ENCODE measurements around the gene PLD5.

PLD5 gene

DNA sequence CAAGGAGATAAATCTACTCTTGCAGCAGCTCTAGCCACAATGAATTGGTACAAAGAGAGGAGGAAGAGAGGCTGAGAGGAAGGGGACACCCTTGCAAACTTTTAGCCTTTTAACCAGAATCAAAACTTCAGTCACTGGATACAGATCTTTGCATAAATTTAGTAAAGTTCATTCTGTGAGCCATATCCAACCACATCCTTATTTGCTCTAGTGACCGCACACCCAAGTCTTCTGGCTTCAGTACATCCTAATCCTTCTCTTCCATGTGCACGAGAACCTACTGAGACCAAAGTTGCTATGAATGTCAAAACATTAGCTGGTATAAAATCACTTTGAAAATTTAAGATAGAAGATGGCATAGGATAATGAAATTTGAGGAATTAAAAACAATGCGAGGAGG, 21.9 kb upstream of the PLD5 start:
- no peak overlapping the region for H3K9ac ChIP-seq
- H3K27me3 ChIP-seq (ENCODE audit: insufficient read depth, low read depth) = no peaks in the 10 kb centered on the region
- H3K4me3 ChIP-seq (IDR thresholded peaks at IDR 0.05; ENCODE audit: insufficient read depth, low read depth, low read length) = no peak overlapping the region
- no peaks in the 10 kb centered on the region; the same call in 1 of the 2 replicates for H3K36me3 ChIP-seq (ENCODE audit: insufficient read depth)
- H3K4me2 ChIP-seq = no peak overlapping the region
- H3K79me2 ChIP-seq (ENCODE audit: insufficient read depth, low read depth) = no peaks in the 10 kb centered on the region
- TF ChIP-seq, protein P1, sequence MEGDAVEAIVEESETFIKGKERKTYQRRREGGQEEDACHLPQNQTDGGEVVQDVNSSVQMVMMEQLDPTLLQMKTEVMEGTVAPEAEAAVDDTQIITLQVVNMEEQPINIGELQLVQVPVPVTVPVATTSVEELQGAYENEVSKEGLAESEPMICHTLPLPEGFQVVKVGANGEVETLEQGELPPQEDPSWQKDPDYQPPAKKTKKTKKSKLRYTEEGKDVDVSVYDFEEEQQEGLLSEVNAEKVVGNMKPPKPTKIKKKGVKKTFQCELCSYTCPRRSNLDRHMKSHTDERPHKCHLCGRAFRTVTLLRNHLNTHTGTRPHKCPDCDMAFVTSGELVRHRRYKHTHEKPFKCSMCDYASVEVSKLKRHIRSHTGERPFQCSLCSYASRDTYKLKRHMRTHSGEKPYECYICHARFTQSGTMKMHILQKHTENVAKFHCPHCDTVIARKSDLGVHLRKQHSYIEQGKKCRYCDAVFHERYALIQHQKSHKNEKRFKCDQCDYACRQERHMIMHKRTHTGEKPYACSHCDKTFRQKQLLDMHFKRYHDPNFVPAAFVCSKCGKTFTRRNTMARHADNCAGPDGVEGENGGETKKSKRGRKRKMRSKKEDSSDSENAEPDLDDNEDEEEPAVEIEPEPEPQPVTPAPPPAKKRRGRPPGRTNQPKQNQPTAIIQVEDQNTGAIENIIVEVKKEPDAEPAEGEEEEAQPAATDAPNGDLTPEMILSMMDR (conservative IDR thresholded peaks at IDR 0.05; ENCODE audit: low read depth, low read length) = no peak
- no peaks in the 10 kb centered on the region for H3K4me1 ChIP-seq (ENCODE audit: low read depth, poor library complexity, severe bottlenecking)
- no peak overlapping the region for H3K27ac ChIP-seq
- no peak overlapping the region for H2AFZ ChIP-seq (ENCODE audit: low read depth)
- H4K20me1 ChIP-seq (ENCODE audit: insufficient read depth) = no peaks in the 10 kb centered on the region

GRCh38 chr1:242544071-242544470, 19.6 kb upstream of the PLD5 start:
- Histone ChIP-seq H3K27ac (no peak overlapping the region), H3K4me2 (no peak overlapping the region), H2AFZ (ENCODE audit: low read depth) (no peak overlapping the region)

DNA sequence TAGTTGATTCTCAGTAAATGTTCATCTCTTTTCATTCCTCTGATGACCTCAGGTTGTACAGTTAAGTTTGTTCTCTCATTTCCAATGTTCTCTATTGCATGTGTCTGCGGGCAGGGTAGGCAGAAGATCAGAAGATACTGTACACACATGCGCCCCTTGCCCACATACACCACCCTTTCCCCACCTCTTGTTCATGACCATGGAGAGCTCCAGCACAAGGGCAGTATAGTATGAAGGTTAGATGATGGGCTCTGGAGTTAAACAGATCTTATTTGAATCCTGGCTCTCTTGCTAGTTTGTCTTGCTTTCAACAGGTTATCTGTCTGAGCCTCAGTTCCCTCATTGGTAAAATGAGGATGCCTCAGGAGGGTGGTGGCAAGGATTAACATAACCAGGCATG, 17.8 kb upstream of the PLD5 start:
- Histone ChIP-seq H3K4me2 (no peak overlapping the region), H3K4me1 (ENCODE audit: low read depth, poor library complexity, severe bottlenecking) (no peaks in the 10 kb centered on the region), H3K79me2 (ENCODE audit: insufficient read depth, low read depth) (no peaks in the 10 kb centered on the region), H3K27ac (no peak overlapping the region), H3K36me3 (ENCODE audit: insufficient read depth) (no peaks in the 10 kb centered on the region; the same call in 1 of the 2 replicates), H2AFZ (ENCODE audit: low read depth) (no peak overlapping the region), H3K27me3 (ENCODE audit: insufficient read depth, low read depth) (no peaks in the 10 kb centered on the region), H4K20me1 (ENCODE audit: insufficient read depth) (no peaks in the 10 kb centered on the region), H3K9ac (no peak overlapping the region), H3K4me3 (IDR thresholded peaks at IDR 0.05; ENCODE audit: insufficient read depth, low read depth, low read length) (no peak overlapping the region)
- TF ChIP-seq, protein P1 (conservative IDR thresholded peaks at IDR 0.05; ENCODE audit: low read depth, low read length) = no peak

More at GRCh38 chr1:242544071-242544470, 19.6 kb upstream of the PLD5 start:
- TF ChIP-seq, protein P1 (conservative IDR thresholded peaks at IDR 0.05; ENCODE audit: low read depth, low read length) = no peak
- Histone ChIP-seq H3K27me3 (ENCODE audit: insufficient read depth, low read depth) (no peaks in the 10 kb centered on the region), H3K4me1 (ENCODE audit: low read depth, poor library complexity, severe bottlenecking) (no peaks in the 10 kb centered on the region), H3K9ac (no peak overlapping the region), H3K79me2 (ENCODE audit: insufficient read depth, low read depth) (no peaks in the 10 kb centered on the region), H4K20me1 (ENCODE audit: insufficient read depth) (no peaks in the 10 kb centered on the region), H3K36me3 (ENCODE audit: insufficient read depth) (no peaks in the 10 kb centered on the region; the same call in 1 of the 2 replicates), H3K4me3 (IDR thresholded peaks at IDR 0.05; ENCODE audit: insufficient read depth, low read depth, low read length) (no peak overlapping the region)

- Histone ChIP-seq H2AFZ (ENCODE audit: low read depth) (no peak overlapping the region), H3K27me3 (ENCODE audit: insufficient read depth, low read depth) (no peaks in the 10 kb centered on the region), H3K36me3 (ENCODE audit: insufficient read depth) (no peaks in the 10 kb centered on the region), H3K4me1 (ENCODE audit: low read depth, poor library complexity, severe bottlenecking) (no peaks in the 10 kb centered on the region), H3K4me2 (no peak overlapping the region), H3K9ac (no peak overlapping the region), H3K79me2 (ENCODE audit: insufficient read depth, low read depth) (no peaks in the 10 kb centered on the region), H3K4me3 (IDR thresholded peaks at IDR 0.05; ENCODE audit: insufficient read depth, low read depth, low read length) (no peak overlapping the region), H3K27ac (no peak overlapping the region), H4K20me1 (ENCODE audit: insufficient read depth) (no peaks in the 10 kb centered on the region)
- TF ChIP-seq, protein P1 (conservative IDR thresholded peaks at IDR 0.05; ENCODE audit: low read depth, low read length) = no peak
Measured at GRCh38 chr1:242535986-242536385, 11.5 kb upstream of the PLD5 start.

Measured in KMS-11 (cell line).